HCT116 (cell line): Measurements from ENCODE around the gene TNNT2. TPM values are rescaled to one million over a fixed set of nuclear protein-coding genes. Genes with fewer than 3 reads are reported as not detected.

Experiments
- ATAC-seq: fragments of 200-7000 bp; cut with Tn5 transposase; 2 replicates; pipeline ENCODE4 v1.9.1; 2020; ENCODE audit warnings: mild to moderate bottlenecking, moderate library complexity
- BruUV-seq: library from RNA; stranded (reverse); fragments of 400-500 nt; replicated peaks from 2 replicates; lab custom pipeline; 2021; lab: Mats Ljungman, UMichigan
- CTCF ChIA-PET: fragments of 300-600 bp; sonication (Branson Sonifier 250); formaldehyde crosslinking; loops from one replicate; lab custom pipeline; 2021; ENCODE audit warnings: antibody characterized with exemption; lab: Charles Lee
- POLR2A ChIA-PET: fragments of 300-600, 350-600 bp; sonication (Branson Sonifier 250); formaldehyde crosslinking; loops from one replicate; lab custom pipeline; 2021; ENCODE audit warnings: antibody characterized with exemption; lab: Charles Lee
- RAD21 ChIA-PET, 2 experiments: fragments of 300-600 bp; sonication (Branson Sonifier 250); formaldehyde crosslinking; loops; one replicate each; lab custom pipeline; 2023; ENCODE audit warnings: low total read pairs in 2 of 2; ENCODE audit not compliant: uncharacterized antibody in 2 of 2, unreplicated experiment in 2 of 2, low non-redundant PET in 1 of 2; lab: Charles Lee
- DNase-seq: peaks from one replicate; pipeline ENCODE4 v3.0.0-alpha.2; 2010; ENCODE audit warnings: low read depth, low spot score
- H2AFZ ChIP-seq: fragments of 200-600 bp; shearing (Covaris generic), sonication (generic); 2 replicates; pipeline ENCODE4 v1.6.1; 2017; ENCODE audit warnings: low read depth, mixed run types, mixed read lengths, antibody characterized with exemption, low read length; ENCODE audit not compliant: poor library complexity, severe bottlenecking
- H3K27ac ChIP-seq: 2 replicates; pipeline ENCODE4 v1.5.1; 2012; ENCODE audit warnings: low read depth, low read length
- H3K27me3 ChIP-seq: fragments of 200-600 bp; sonication (generic); 2 replicates; pipeline ENCODE4 v1.6.1; 2016; ENCODE audit warnings: mixed run types, low read length, mixed read lengths; ENCODE audit not compliant: insufficient read depth
- H3K36me3 ChIP-seq, 2 experiments: fragments of 200-500 bp in 1 of 2; fragments of 200-600 bp in 1 of 2; sonication (Bioruptor generic) in 1 of 2; sonication (generic) in 1 of 2; 2 replicates each; pipeline versions ENCODE4 v1.5.1 to v1.6.1; 2014 to 2016; ENCODE audit warnings: low read length in 2 of 2, inconsistent platforms in 1 of 2, mixed read lengths in 1 of 2, mixed run types in 1 of 2; ENCODE audit not compliant: insufficient read depth in 2 of 2, control insufficient read depth in 1 of 2
- H3K4me1 ChIP-seq, 2 experiments: fragments of 200-600 bp in 1 of 2; sonication (generic) in 1 of 2; 2 replicates each; pipeline versions ENCODE4 v1.5.1 to v1.6.1; 2012 to 2017; ENCODE audit warnings: low read length in 2 of 2, inconsistent platforms in 1 of 2, mild to moderate bottlenecking in 1 of 2, mixed read lengths in 1 of 2, mixed run types in 1 of 2, moderate library complexity in 1 of 2; ENCODE audit not compliant: insufficient read depth in 2 of 2, control insufficient read depth in 1 of 2
- H3K4me2 ChIP-seq: fragments of 200-600 bp; sonication (generic); 2 replicates; pipeline ENCODE4 v1.6.1; 2017; ENCODE audit warnings: mixed run types, low read length, mixed read lengths
- H3K4me3 ChIP-seq, 2 experiments: fragments of 200-600 bp in 1 of 2; sonication (generic) in 1 of 2; replicated peaks in 1 of 2; 2 replicates each; pipeline ENCODE4 v1.5.1; 2011 to 2016; ENCODE audit warnings: low read length in 2 of 2, control low read depth in 1 of 2, low read depth in 1 of 2, mild to moderate bottlenecking in 1 of 2, mixed read lengths in 1 of 2, mixed run types in 1 of 2
- H3K79me2 ChIP-seq: fragments of 200-600 bp; sonication (generic); 2 replicates; pipeline ENCODE4 v1.6.1; 2017; ENCODE audit warnings: mild to moderate bottlenecking, mixed run types, low read length, moderate library complexity, mixed read lengths; ENCODE audit not compliant: insufficient read depth
- H3K9ac ChIP-seq: fragments of 200-600 bp; sonication (generic); 2 replicates; pipeline ENCODE4 v1.6.1; 2016; ENCODE audit warnings: low read length, mixed read lengths
- H3K9me2 ChIP-seq: fragments of 200-600 bp; sonication (generic), shearing (Covaris generic); 2 replicates; pipeline ENCODE4 v1.6.1; 2017; ENCODE audit warnings: mixed run types, mild to moderate bottlenecking, moderate library complexity; ENCODE audit not compliant: insufficient read depth
- H3K9me3 ChIP-seq, 2 experiments: fragments of 200-500 bp in 1 of 2; fragments of 200-600 bp in 1 of 2; sonication (Bioruptor generic) in 1 of 2; sonication (generic) in 1 of 2; 2 replicates each; pipeline ENCODE4 v1.6.1; 2014 to 2017; ENCODE audit warnings: low read length in 2 of 2, mixed read lengths in 2 of 2, inconsistent platforms in 1 of 2, low read depth in 1 of 2, mild to moderate bottlenecking in 1 of 2, mixed run types in 1 of 2, moderate library complexity in 1 of 2; ENCODE audit not compliant: control insufficient read depth in 1 of 2, insufficient read depth in 1 of 2
- H4K20me1 ChIP-seq: fragments of 200-600 bp; sonication (generic), shearing (Covaris generic); 2 replicates; pipeline ENCODE4 v1.6.1; 2017; ENCODE audit warnings: mixed run types, mild to moderate bottlenecking, moderate library complexity; ENCODE audit not compliant: insufficient read depth
- CEBPB ChIP-seq: IDR thresholded peaks from 2 replicates; pipeline ENCODE4 v1.6.1; 2012; ENCODE audit warnings: low read depth
- CTCF ChIP-seq, 3 experiments: fragments of 200-600 bp in 1 of 3; sonication (generic) in 1 of 3; IDR thresholded peaks in 2 of 3; conservative IDR thresholded peaks in 1 of 3; 2 replicates each; pipeline ENCODE4 v1.5.1; 2012 to 2017; ENCODE audit warnings: low read depth in 2 of 3, low read length in 2 of 3, antibody characterized with exemption in 1 of 3, borderline replicate concordance in 1 of 3, control low read depth in 1 of 3, mild to moderate bottlenecking in 1 of 3, mixed read lengths in 1 of 3, mixed run types in 1 of 3, moderate library complexity in 1 of 3; ENCODE audit not compliant: insufficient read depth in 1 of 3
- EGR1 ChIP-seq: IDR thresholded peaks from 2 replicates; pipeline ENCODE4 v1.6.1; 2012; ENCODE audit warnings: low read depth
- ELF1 ChIP-seq: IDR thresholded peaks from 2 replicates; pipeline ENCODE4 v1.6.1; 2012; ENCODE audit warnings: low read depth, borderline replicate concordance
- EZH2 ChIP-seq: fragments of 200-600 bp; sonication (generic); IDR thresholded peaks from 2 replicates; pipeline ENCODE4 v1.6.1; 2017; ENCODE audit warnings: antibody characterized with exemption, mixed run types
- JUND ChIP-seq: IDR thresholded peaks from 2 replicates; pipeline ENCODE4 v1.6.1; 2012
- MAX ChIP-seq: IDR thresholded peaks from 2 replicates; pipeline ENCODE4 v1.6.1; 2012
- POLR2AphosphoS5 ChIP-seq: IDR thresholded peaks from 2 replicates; pipeline ENCODE4 v1.6.1; 2011; ENCODE audit warnings: mild to moderate bottlenecking, low read depth, low read length, moderate library complexity
- SIN3A ChIP-seq: IDR thresholded peaks from 2 replicates; pipeline ENCODE4 v1.6.1; 2012; ENCODE audit warnings: low read depth
- TCF7L2 ChIP-seq: IDR thresholded peaks from 2 replicates; pipeline ENCODE4 v1.7.0; 2011; ENCODE audit warnings: borderline replicate concordance, inconsistent platforms; ENCODE audit not compliant: insufficient read depth, insufficient read length; ENCODE audit errors: extremely low read depth
- intact Hi-C: fragments of 100-400 bp; cut with micrococcal nuclease; formaldehyde crosslinking; loops from 2 replicates; pipeline ENCODE4 v1.10.0; 2022
- total RNA-seq: library from RNA; stranded (reverse); gene quantifications from one replicate; pipeline ENCODE4 v1.2.1, GENCODE V29; 2021; ENCODE audit not compliant: unreplicated experiment
- TF ChIP-seq, protein P1 (sequence below): IDR thresholded peaks from 2 replicates; pipeline ENCODE4 v1.6.1; 2012; ENCODE audit warnings: low read depth

Gene TNNT2
- total RNA-seq, 1 experiment from 2014 or later: 2.0 TPM

- no peak for DNase-seq
- ATAC-seq: no peak
- H3K36me3 ChIP-seq: no peaks in the 10 kb centered on the region
- H4K20me1 ChIP-seq: no peaks in the 10 kb centered on the region
- intact Hi-C loops: no loop called here
- H3K79me2 ChIP-seq: no peaks in the 10 kb centered on the region
- TF ChIP-seq JUND (no peak), SIN3A (no peak), TCF7L2 (no peak), EZH2 (no peak), ELF1 (no peak), CEBPB (no peak), MAX (no peak), POLR2AphosphoS5 (no peak), EGR1 (no peak), CTCF (IDR thresholded peaks at IDR 0.05 in 2 of 3, conservative IDR thresholded peaks at IDR 0.05 in 1 of 3; ENCODE audit: borderline replicate concordance in 1 of 3, insufficient read depth in 1 of 3, low read depth in 2 of 3, low read length in 2 of 3) (no peak)
- TF ChIP-seq, protein P1, sequence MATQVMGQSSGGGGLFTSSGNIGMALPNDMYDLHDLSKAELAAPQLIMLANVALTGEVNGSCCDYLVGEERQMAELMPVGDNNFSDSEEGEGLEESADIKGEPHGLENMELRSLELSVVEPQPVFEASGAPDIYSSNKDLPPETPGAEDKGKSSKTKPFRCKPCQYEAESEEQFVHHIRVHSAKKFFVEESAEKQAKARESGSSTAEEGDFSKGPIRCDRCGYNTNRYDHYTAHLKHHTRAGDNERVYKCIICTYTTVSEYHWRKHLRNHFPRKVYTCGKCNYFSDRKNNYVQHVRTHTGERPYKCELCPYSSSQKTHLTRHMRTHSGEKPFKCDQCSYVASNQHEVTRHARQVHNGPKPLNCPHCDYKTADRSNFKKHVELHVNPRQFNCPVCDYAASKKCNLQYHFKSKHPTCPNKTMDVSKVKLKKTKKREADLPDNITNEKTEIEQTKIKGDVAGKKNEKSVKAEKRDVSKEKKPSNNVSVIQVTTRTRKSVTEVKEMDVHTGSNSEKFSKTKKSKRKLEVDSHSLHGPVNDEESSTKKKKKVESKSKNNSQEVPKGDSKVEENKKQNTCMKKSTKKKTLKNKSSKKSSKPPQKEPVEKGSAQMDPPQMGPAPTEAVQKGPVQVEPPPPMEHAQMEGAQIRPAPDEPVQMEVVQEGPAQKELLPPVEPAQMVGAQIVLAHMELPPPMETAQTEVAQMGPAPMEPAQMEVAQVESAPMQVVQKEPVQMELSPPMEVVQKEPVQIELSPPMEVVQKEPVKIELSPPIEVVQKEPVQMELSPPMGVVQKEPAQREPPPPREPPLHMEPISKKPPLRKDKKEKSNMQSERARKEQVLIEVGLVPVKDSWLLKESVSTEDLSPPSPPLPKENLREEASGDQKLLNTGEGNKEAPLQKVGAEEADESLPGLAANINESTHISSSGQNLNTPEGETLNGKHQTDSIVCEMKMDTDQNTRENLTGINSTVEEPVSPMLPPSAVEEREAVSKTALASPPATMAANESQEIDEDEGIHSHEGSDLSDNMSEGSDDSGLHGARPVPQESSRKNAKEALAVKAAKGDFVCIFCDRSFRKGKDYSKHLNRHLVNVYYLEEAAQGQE: no peak
- TF ChIP-seq, all 23 proteins: peak for 0
- peaks cover 8% of the 10 kb centered on the region; the same call in 1 of the 2 replicates for H3K27me3 ChIP-seq
- BruUV-seq: no TSS peak
- no peaks in the 10 kb centered on the region for H3K4me1 ChIP-seq
- ChIA-PET CTCF (interaction anchor here (0.9 to 2.5 kb wide), 4 partner anchors 9 to 105 kb away, joined by 4 to 15 read pairs (median 6); no protein-coding TSS in a partner anchor), POLR2A (interaction anchor here (1.3 kb wide), 1 partner anchor 100 kb away, joined by 3 read pairs; no protein-coding TSS in a partner anchor), RAD21 (interaction anchor here in 1 of 2 experiments (1.3 kb wide), 1 partner anchor 105 kb away, joined by 3 read pairs; no protein-coding TSS in a partner anchor)
- no peaks in the 10 kb centered on the region for H3K9me2 ChIP-seq
- H3K27ac ChIP-seq: no peak overlapping the region
- H3K4me2 ChIP-seq: no peak overlapping the region
- H3K4me3 ChIP-seq: no peak overlapping the region
- H2AFZ ChIP-seq: no peak overlapping the region
- no peak overlapping the region for H3K9ac ChIP-seq
- no peaks in the 10 kb centered on the region for H3K9me3 ChIP-seq
Measured at GRCh38 chr1:201359031-201359872, 18.2 kb downstream of the TNNT2 start.
